GM12878 (cell line): ENCODE measurements around the gene SNX2. TPM values are rescaled to one million over a fixed set of nuclear protein-coding genes. Genes with fewer than 3 reads are reported as not detected.

Experiments
- ATAC-seq: fragments of 200-7000 bp; cut with Tn5 transposase; 3 replicates; pipeline ENCODE4 v1.9.1; 2020; ENCODE audit warnings: mild to moderate bottlenecking, moderate library complexity
- BruUV-seq: library from RNA; stranded (reverse); fragments of 400-500 nt; replicated peaks from 2 replicates; lab custom pipeline; 2021; lab: Mats Ljungman, UMichigan
- CTCF ChIA-PET: fragments of 300-600 bp; sonication (Branson Sonifier 250); formaldehyde crosslinking; extraction: SDS; loops from one replicate; lab custom pipeline; 2021; ENCODE audit warnings: inconsistent platforms; lab: Yijun Ruan, JAX
- POLR2A ChIA-PET: fragments of 350-600 bp; formaldehyde crosslinking; extraction: SDS; loops from one replicate; lab custom pipeline; 2021; ENCODE audit warnings: inconsistent platforms; lab: Charles Lee
- RAD21 ChIA-PET: fragments of 300-600 bp; sonication (Branson Sonifier 250); formaldehyde crosslinking; loops from one replicate; lab custom pipeline; 2023; ENCODE audit warnings: antibody characterized with exemption; ENCODE audit not compliant: unreplicated experiment; lab: Charles Lee
- SMC1A ChIA-PET: fragments of 300-600 bp; sonication (Branson Sonifier 250); formaldehyde crosslinking; loops from one replicate; lab custom pipeline; 2023; ENCODE audit not compliant: unreplicated experiment, uncharacterized antibody; lab: Charles Lee
- DNase-seq: peaks from one replicate; pipeline ENCODE4 v3.0.0-alpha.2; 2011; ENCODE audit warnings: low read depth, low spot score
- FAIRE-seq: peaks from 3 replicates; lab custom pipeline; 2011; peaks lifted over from hg19 to GRCh38; lab: Jason Lieb, UNC
- H2AFZ ChIP-seq: 2 replicates; pipeline ENCODE4 v1.6.0; 2011; ENCODE audit warnings: low read depth, low read length, control low read depth; ENCODE audit not compliant: control insufficient read depth
- H3K27ac ChIP-seq: 2 replicates; pipeline ENCODE4 v1.5.1; 2011; ENCODE audit warnings: control low read depth; ENCODE audit not compliant: control insufficient read depth, insufficient read depth
- H3K27me3 ChIP-seq, 2 experiments: replicated peaks in 1 of 2; 2 replicates each; pipeline versions ENCODE4 v1.6.0 to v1.6.1; 2011; ENCODE audit warnings: low read length in 1 of 2; ENCODE audit not compliant: control insufficient read depth in 2 of 2, insufficient read depth in 2 of 2
- H3K36me3 ChIP-seq, 2 experiments: 2 replicates each; pipeline ENCODE4 v1.5.1; 2011; ENCODE audit warnings: low read length in 1 of 2; ENCODE audit not compliant: control insufficient read depth in 2 of 2, insufficient read depth in 2 of 2
- H3K4me1 ChIP-seq: 2 replicates; pipeline ENCODE4 v1.6.1; 2011; ENCODE audit warnings: mild to moderate bottlenecking, low read length, moderate library complexity, mixed read lengths; ENCODE audit not compliant: control insufficient read depth, insufficient read depth
- H3K4me2 ChIP-seq: 2 replicates; pipeline ENCODE4 v1.6.0; 2011; ENCODE audit warnings: control low read depth; ENCODE audit not compliant: control insufficient read depth, insufficient read depth
- H3K4me3 ChIP-seq: fragments of 200-600 bp; sonication (generic); 2 replicates; pipeline ENCODE4 v1.5.1; 2016
- H3K79me2 ChIP-seq: 2 replicates; pipeline ENCODE4 v1.6.0; 2011; ENCODE audit warnings: low read length; ENCODE audit not compliant: control insufficient read depth, insufficient read depth
- H3K9ac ChIP-seq: 2 replicates; pipeline ENCODE4 v1.8.0; 2011; ENCODE audit warnings: low read length, control low read depth, mixed read lengths; ENCODE audit not compliant: control insufficient read depth, insufficient read depth
- H3K9me3 ChIP-seq: replicated peaks from 3 replicates; pipeline ENCODE4 v1.5.1; 2011; ENCODE audit warnings: mild to moderate bottlenecking, low read length; ENCODE audit not compliant: control insufficient read depth, insufficient read depth
- H4K20me1 ChIP-seq: 2 replicates; pipeline ENCODE4 v1.6.0; 2011; ENCODE audit not compliant: control insufficient read depth, insufficient read depth
- CBX5 ChIP-seq: sonication (generic); IDR thresholded peaks from 2 replicates; pipeline ENCODE4 v1.6.1; 2016; ENCODE audit warnings: low read depth, moderate library complexity, mild to moderate bottlenecking, inconsistent platforms
- KAT2A ChIP-seq: conservative IDR thresholded peaks from 2 replicates; pipeline ENCODE4 v1.6.1; 2011; ENCODE audit warnings: low read depth, low read length; ENCODE audit not compliant: control insufficient read depth
- MTA2 ChIP-seq: fragments of 450-650 bp; IDR thresholded peaks from 2 replicates; pipeline ENCODE4 v1.6.1; 2016; ENCODE audit warnings: low read depth, mild to moderate bottlenecking, moderate library complexity
- NFXL1 ChIP-seq: fragments of 450-650 bp; IDR thresholded peaks from 2 replicates; pipeline ENCODE4 v1.6.1; 2017; ENCODE audit warnings: antibody characterized with exemption, mild to moderate bottlenecking, borderline replicate concordance
- NKRF ChIP-seq: fragments of 450-650 bp; conservative IDR thresholded peaks from 2 replicates; pipeline ENCODE4 v1.6.1; 2017; ENCODE audit warnings: mild to moderate bottlenecking, moderate library complexity
- NR2C2 ChIP-seq: IDR thresholded peaks from 2 replicates; pipeline ENCODE4 v1.6.1; 2011; ENCODE audit warnings: borderline replicate concordance, low read depth; ENCODE audit not compliant: control insufficient read depth, insufficient read length
- NR2F1 ChIP-seq: fragments of 450-650 bp; conservative IDR thresholded peaks from 2 replicates; pipeline ENCODE4 v1.6.1; 2017; ENCODE audit warnings: mild to moderate bottlenecking
- PML ChIP-seq: IDR thresholded peaks from 2 replicates; pipeline ENCODE4 v1.6.1; 2012; ENCODE audit warnings: low read length, inconsistent platforms
- POU2F2 ChIP-seq: IDR thresholded peaks from 3 replicates; pipeline ENCODE4 v1.6.1; 2011; ENCODE audit warnings: low read depth, mild to moderate bottlenecking, low read length, borderline replicate concordance
- RB1 ChIP-seq: fragments of 450-650 bp; formaldehyde crosslinking; IDR thresholded peaks from 2 replicates; pipeline ENCODE4 v1.6.1; 2017; ENCODE audit warnings: mild to moderate bottlenecking, borderline replicate concordance
- STAT1 ChIP-seq: fragments of 450-650 bp; conservative IDR thresholded peaks from 2 replicates; pipeline ENCODE4 v1.6.1; 2014; ENCODE audit warnings: antibody characterized with exemption, mild to moderate bottlenecking
- WGBS: methylation state at CpG from one replicate; pipeline ENCODE4 v1.1.6; 2016; ENCODE audit warnings: low lambda C conversion rate; ENCODE audit not compliant: insufficient replicate concordance, insufficient coverage; ENCODE audit errors: missing lambda C conversion rate; 5-methylcytosine and 5-hydroxymethylcytosine counted together
- in situ Hi-C: fragments of 300-500 bp; cut with MboI; formaldehyde crosslinking; loops from 9 replicates; pipeline ENCODE4 v1.14.3; 2018; ENCODE audit warnings: mixed read lengths
- intact Hi-C: fragments of 100-400 bp; cut with micrococcal nuclease; formaldehyde crosslinking; loops from one replicate; pipeline ENCODE4 v1.14.2; 2022; ENCODE audit not compliant: unreplicated experiment
- polyA plus RNA-seq, 11 experiments: library from polyadenylated mRNA; depleted of rRNA in 4 of 11; unstranded in 6 of 11; stranded (reverse) in 5 of 11; fragments of >200 nt; fragmentation: Nextera tagmentation in 4 of 11; fragmentation: Illumina TruSeq in 1 of 11; extraction: Ambion mirVana in 4 of 11; extraction: Trizol in 1 of 11; gene quantifications; 1 replicate in 1 of 11; 2 replicates in 10 of 11; pipeline versions ENCODE4 v1.2.1 to v1.2.3, GENCODE V29; 2011 to 2016; ENCODE audit warnings: inconsistent platforms in 2 of 11, missing spikeins in 2 of 11, low read depth in 1 of 11
- total RNA-seq, 4 experiments: library from RNA; depleted of rRNA in 3 of 4; stranded (reverse); fragments of >200 nt in 3 of 4; fragmentation: Illumina TruSeq in 1 of 4; extraction: Trizol in 1 of 4; gene quantifications; 2 replicates each; pipeline versions ENCODE4 v1.2.1 to v1.2.3, GENCODE V29; 2013 to 2021
- TF ChIP-seq, protein P1 (sequence below): fragments of 450-650 bp; IDR thresholded peaks from 2 replicates; pipeline ENCODE4 v1.6.1; 2017; ENCODE audit warnings: mild to moderate bottlenecking, moderate library complexity
- TF ChIP-seq, protein P2 (sequence below): fragments of 450-650 bp; formaldehyde crosslinking; IDR thresholded peaks from 2 replicates; pipeline ENCODE4 v1.4.0; 2020; ENCODE audit warnings: mild to moderate bottlenecking, moderate library complexity

Gene SNX2
- total and polyA plus RNA-seq, 10 of the 15 experiments (the other 5 are each of a cell fraction or from before 2014, with no cell fraction given): 46.3 to 84.3 (median 63.0) TPM

GRCh38 chr5:122874179-122874875, 99.4 kb downstream of the SNX2 start:
- Histone ChIP-seq H3K9ac (no peak overlapping the region), H3K79me2 (no peaks in the 10 kb centered on the region), H3K36me3 (no peaks in the 10 kb centered on the region), H2AFZ (no peak overlapping the region), H3K4me1 (peaks cover 5% of the 10 kb centered on the region; the same call in 1 of the 2 replicates), H4K20me1 (no peaks in the 10 kb centered on the region), H3K9me3 (no peaks in the 10 kb centered on the region; the same call in 2 of the 3 replicates), H3K4me3 (no peak overlapping the region), H3K27me3 (no peaks in the 10 kb centered on the region), H3K4me2 (no peak overlapping the region), H3K27ac (no peak overlapping the region)
- ChIA-PET SMC1A (no interaction called here), RAD21 (no interaction called here), CTCF (interaction anchor here (0.5 kb wide), 1 partner anchor 354 kb away, joined by 3 read pairs; no protein-coding TSS in a partner anchor), POLR2A (no interaction called here)
- 67% methylated on average over 4 of the region's 4 CpGs for WGBS
- no peak for ATAC-seq
- in situ Hi-C loops: no loop called here
- intact Hi-C loops: no loop called here
- no peak for DNase-seq
- BruUV-seq: no TSS peak
- FAIRE-seq: no peak
- TF ChIP-seq MTA2 (no peak), KAT2A (no peak), CBX5 (no peak), NFXL1 (no peak), NR2C2 (no peak), RB1 (no peak), PML (no peak), POU2F2 (no peak), NR2F1 (no peak), NKRF (no peak), STAT1 (no peak)
- TF ChIP-seq, protein P1, sequence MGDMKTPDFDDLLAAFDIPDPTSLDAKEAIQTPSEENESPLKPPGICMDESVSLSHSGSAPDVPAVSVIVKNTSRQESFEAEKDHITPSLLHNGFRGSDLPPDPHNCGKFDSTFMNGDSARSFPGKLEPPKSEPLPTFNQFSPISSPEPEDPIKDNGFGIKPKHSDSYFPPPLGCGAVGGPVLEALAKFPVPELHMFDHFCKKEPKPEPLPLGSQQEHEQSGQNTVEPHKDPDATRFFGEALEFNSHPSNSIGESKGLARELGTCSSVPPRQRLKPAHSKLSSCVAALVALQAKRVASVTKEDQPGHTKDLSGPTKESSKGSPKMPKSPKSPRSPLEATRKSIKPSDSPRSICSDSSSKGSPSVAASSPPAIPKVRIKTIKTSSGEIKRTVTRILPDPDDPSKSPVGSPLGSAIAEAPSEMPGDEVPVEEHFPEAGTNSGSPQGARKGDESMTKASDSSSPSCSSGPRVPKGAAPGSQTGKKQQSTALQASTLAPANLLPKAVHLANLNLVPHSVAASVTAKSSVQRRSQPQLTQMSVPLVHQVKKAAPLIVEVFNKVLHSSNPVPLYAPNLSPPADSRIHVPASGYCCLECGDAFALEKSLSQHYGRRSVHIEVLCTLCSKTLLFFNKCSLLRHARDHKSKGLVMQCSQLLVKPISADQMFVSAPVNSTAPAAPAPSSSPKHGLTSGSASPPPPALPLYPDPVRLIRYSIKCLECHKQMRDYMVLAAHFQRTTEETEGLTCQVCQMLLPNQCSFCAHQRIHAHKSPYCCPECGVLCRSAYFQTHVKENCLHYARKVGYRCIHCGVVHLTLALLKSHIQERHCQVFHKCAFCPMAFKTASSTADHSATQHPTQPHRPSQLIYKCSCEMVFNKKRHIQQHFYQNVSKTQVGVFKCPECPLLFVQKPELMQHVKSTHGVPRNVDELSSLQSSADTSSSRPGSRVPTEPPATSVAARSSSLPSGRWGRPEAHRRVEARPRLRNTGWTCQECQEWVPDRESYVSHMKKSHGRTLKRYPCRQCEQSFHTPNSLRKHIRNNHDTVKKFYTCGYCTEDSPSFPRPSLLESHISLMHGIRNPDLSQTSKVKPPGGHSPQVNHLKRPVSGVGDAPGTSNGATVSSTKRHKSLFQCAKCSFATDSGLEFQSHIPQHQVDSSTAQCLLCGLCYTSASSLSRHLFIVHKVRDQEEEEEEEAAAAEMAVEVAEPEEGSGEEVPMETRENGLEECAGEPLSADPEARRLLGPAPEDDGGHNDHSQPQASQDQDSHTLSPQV: no peak
- TF ChIP-seq, protein P2, sequence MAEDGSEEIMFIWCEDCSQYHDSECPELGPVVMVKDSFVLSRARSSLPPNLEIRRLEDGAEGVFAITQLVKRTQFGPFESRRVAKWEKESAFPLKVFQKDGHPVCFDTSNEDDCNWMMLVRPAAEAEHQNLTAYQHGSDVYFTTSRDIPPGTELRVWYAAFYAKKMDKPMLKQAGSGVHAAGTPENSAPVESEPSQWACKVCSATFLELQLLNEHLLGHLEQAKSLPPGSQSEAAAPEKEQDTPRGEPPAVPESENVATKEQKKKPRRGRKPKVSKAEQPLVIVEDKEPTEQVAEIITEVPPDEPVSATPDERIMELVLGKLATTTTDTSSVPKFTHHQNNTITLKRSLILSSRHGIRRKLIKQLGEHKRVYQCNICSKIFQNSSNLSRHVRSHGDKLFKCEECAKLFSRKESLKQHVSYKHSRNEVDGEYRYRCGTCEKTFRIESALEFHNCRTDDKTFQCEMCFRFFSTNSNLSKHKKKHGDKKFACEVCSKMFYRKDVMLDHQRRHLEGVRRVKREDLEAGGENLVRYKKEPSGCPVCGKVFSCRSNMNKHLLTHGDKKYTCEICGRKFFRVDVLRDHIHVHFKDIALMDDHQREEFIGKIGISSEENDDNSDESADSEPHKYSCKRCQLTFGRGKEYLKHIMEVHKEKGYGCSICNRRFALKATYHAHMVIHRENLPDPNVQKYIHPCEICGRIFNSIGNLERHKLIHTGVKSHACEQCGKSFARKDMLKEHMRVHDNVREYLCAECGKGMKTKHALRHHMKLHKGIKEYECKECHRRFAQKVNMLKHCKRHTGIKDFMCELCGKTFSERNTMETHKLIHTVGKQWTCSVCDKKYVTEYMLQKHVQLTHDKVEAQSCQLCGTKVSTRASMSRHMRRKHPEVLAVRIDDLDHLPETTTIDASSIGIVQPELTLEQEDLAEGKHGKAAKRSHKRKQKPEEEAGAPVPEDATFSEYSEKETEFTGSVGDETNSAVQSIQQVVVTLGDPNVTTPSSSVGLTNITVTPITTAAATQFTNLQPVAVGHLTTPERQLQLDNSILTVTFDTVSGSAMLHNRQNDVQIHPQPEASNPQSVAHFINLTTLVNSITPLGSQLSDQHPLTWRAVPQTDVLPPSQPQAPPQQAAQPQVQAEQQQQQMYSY (CRISPR knock-in tag): no peak
